Muscle of leg (tissue), 11 donors: Measurements from ENCODE around the gene PID1. TPM values are rescaled to one million over a fixed set of nuclear protein-coding genes. Genes with fewer than 3 reads are reported as not detected.

Source experiments
- DNase-seq: peaks from one replicate; pipeline ENCODE4 v3.0.0; 2013
- H3K27ac ChIP-seq: one replicate; pipeline ENCODE4 v1.5.1; 2013; ENCODE audit warnings: mild to moderate bottlenecking, low read length, control low read depth
- H3K27me3 ChIP-seq: one replicate; pipeline ENCODE4 v1.6.1; 2013; ENCODE audit warnings: low read length; ENCODE audit not compliant: control insufficient read depth, insufficient read depth
- H3K36me3 ChIP-seq: one replicate; pipeline ENCODE4 v1.6.1; 2013; ENCODE audit warnings: low read length; ENCODE audit not compliant: control insufficient read depth, insufficient read depth
- H3K4me1 ChIP-seq: one replicate; pipeline ENCODE4 v1.6.1; 2013; ENCODE audit warnings: low read length; ENCODE audit not compliant: control insufficient read depth, insufficient read depth
- H3K4me3 ChIP-seq: one replicate; pipeline ENCODE4 v1.5.1; 2013; ENCODE audit warnings: low read length, control low read depth
- H3K9me3 ChIP-seq: replicated peaks from 2 replicates; pipeline ENCODE4 v1.6.1; 2013; ENCODE audit warnings: low read depth, low read length; ENCODE audit not compliant: control insufficient read depth
- WGBS: methylation state at CpG from one replicate; pipeline ENCODE4 v1.1.5; 2013; ENCODE audit warnings: missing lambda C conversion rate; ENCODE audit not compliant: insufficient coverage; 5-methylcytosine and 5-hydroxymethylcytosine counted together
- polyA plus RNA-seq, 8 donors: library from polyadenylated mRNA; unstranded; fragments of 120-200 nt; gene quantifications; one replicate each; pipeline versions ENCODE4 v1.2.1 to v1.2.3, GENCODE V29; 2013; ENCODE audit warnings: inconsistent platforms in 1 of 8, low replicate concordance in 1 of 8; ENCODE audit not compliant: insufficient read length in 8 of 8, insufficient read depth in 1 of 8
- total RNA-seq: library from RNA; stranded (reverse); fragments of 120-200 nt; gene quantifications from one replicate; pipeline ENCODE4 v1.2.4, GENCODE V29; 2013

The PID1 gene
- total and polyA plus RNA-seq, 9 donors: 15.6 to 32.8 (median 28.4) TPM

GRCh38 chr2:229160984-229161383 is 110.1 kb downstream of the PID1 start:
- whole genome bisulfite sequencing: 100% methylated on average over 1 of the region's 2 CpGs

GRCh38 chr2:229160180-229160579 is 110.9 kb downstream of the PID1 start:
- Histone ChIP-seq H3K27me3 (no peaks in the 10 kb centered on the region), H3K27ac (no peak overlapping the region), H3K4me3 (no peak overlapping the region), H3K4me1 (no peaks in the 10 kb centered on the region), H3K36me3 (no peaks in the 10 kb centered on the region), H3K9me3 (no peaks in the 10 kb centered on the region)
- WGBS: 94% methylated on average over 3 of the region's 3 CpGs
- DNase-seq: no peak

More at GRCh38 chr2:229160984-229161383, 110.1 kb downstream of the PID1 start:
- Histone ChIP-seq H3K27me3 (no peaks in the 10 kb centered on the region), H3K27ac (no peak overlapping the region), H3K36me3 (no peaks in the 10 kb centered on the region), H3K4me1 (no peaks in the 10 kb centered on the region), H3K9me3 (no peaks in the 10 kb centered on the region), H3K4me3 (no peak overlapping the region)
- no peak for DNase-seq

- Histone ChIP-seq H3K36me3 (peaks cover under 1% of the 10 kb centered on the region), H3K4me3 (no peak overlapping the region), H3K27ac (no peak overlapping the region), H3K27me3 (no peaks in the 10 kb centered on the region), H3K9me3 (no peaks in the 10 kb centered on the region), H3K4me1 (no peaks in the 10 kb centered on the region)
- 50% methylated on average over 1 of the region's 2 CpGs for WGBS
- no peak for DNase-seq
These were observed 111.7 kb downstream of the PID1 start for GRCh38 chr2:229159405-229159804.

- no peak for DNase-seq
- Histone ChIP-seq H3K27me3 (no peaks in the 10 kb centered on the region), H3K9me3 (no peaks in the 10 kb centered on the region), H3K36me3 (peaks cover 6% of the 10 kb centered on the region), H3K4me1 (no peaks in the 10 kb centered on the region), H3K27ac (no peak overlapping the region), H3K4me3 (no peak overlapping the region)
- 90% methylated on average over 1 of the region's 6 CpGs for WGBS
These were observed 116.7 kb downstream of the PID1 start for GRCh38 chr2:229154381-229154780.

DNA sequence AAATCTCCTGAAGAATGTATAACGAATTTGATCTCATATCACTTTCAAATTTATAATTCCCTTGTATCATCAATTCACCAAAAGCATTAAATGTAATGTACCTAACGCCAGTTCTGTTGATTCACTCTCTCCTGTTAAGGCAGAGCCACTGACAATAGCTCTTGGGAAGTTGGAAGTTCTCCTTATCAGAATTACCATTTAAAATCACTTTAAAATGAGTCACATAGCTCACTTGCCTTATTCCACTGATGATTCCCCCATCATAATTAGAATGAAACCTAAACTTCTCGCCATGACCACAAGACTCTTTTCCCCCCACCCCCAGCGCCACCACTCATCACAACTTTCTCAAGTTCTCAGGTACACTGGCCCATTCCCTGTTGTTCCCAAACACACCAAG is 117.1 kb downstream of the PID1 start:
- H3K36me3 ChIP-seq: peaks cover 6% of the 10 kb centered on the region
- DNase-seq: no peak
- WGBS: 100% methylated on average over 2 of the region's 4 CpGs
- no peak overlapping the region for H3K27ac ChIP-seq
- no peaks in the 10 kb centered on the region for H3K27me3 ChIP-seq
- no peaks in the 10 kb centered on the region for H3K9me3 ChIP-seq
- H3K4me3 ChIP-seq: no peak overlapping the region
- no peaks in the 10 kb centered on the region for H3K4me1 ChIP-seq

- no peak for DNase-seq
- H3K4me3 ChIP-seq: no peak overlapping the region
- no peaks in the 10 kb centered on the region for H3K4me1 ChIP-seq
- WGBS: 45% methylated on average over 3 of the region's 8 CpGs
- H3K27me3 ChIP-seq: no peaks in the 10 kb centered on the region
- H3K27ac ChIP-seq: no peak overlapping the region
- H3K36me3 ChIP-seq: peaks cover 6% of the 10 kb centered on the region
- no peaks in the 10 kb centered on the region for H3K9me3 ChIP-seq
These were observed 117.8 kb downstream of the PID1 start for GRCh38 chr2:229153267-229153666.

GRCh38 chr2:229152674-229153073 is 118.4 kb downstream of the PID1 start:
- H3K4me1 ChIP-seq: no peaks in the 10 kb centered on the region
- no peak overlapping the region for H3K4me3 ChIP-seq
- no peak for DNase-seq
- no peaks in the 10 kb centered on the region for H3K9me3 ChIP-seq
- no peaks in the 10 kb centered on the region for H3K27me3 ChIP-seq
- H3K36me3 ChIP-seq: peaks cover 6% of the 10 kb centered on the region
- 70% methylated on average over 6 of the region's 10 CpGs for WGBS
- no peak overlapping the region for H3K27ac ChIP-seq

GRCh38 chr2:229150317-229150716 is 120.8 kb downstream of the PID1 start:
- WGBS: 77% methylated on average over 4 of the region's 4 CpGs
- Histone ChIP-seq H3K27me3 (no peaks in the 10 kb centered on the region), H3K27ac (no peak overlapping the region), H3K36me3 (peaks cover 6% of the 10 kb centered on the region), H3K9me3 (peaks cover 6% of the 10 kb centered on the region), H3K4me1 (no peaks in the 10 kb centered on the region), H3K4me3 (no peak overlapping the region)
- DNase-seq: no peak

DNA sequence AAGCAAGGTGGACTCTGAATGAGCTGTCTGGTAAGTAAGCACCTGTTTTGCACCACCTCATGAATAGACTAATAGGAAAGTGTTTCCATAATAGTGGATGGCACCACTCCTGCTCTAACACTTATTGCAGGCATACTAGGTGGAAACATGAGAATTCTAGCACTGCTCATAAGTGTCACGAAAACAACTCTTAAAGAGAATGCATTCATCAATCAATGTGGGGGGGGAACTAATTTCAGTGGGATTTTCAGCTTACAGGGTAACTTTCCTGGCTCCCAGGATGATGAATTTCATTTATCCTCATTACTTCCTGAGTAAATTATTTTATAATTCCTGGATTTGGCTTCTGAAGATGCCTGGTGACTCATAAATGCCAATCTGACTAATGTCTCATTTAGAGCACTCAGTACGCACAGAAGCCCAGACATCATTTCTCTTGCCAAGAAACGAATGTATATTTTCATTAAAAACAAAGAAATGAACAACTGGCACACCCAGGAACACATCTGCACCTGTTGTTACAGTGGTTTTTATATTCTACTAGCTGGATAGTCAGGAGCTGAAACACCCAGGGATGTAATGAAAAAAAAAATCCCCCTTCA is 129.6 kb downstream of the PID1 start:
- Histone ChIP-seq H3K9me3 (peaks cover 2% of the 10 kb centered on the region), H3K27ac (no peak overlapping the region), H3K4me1 (no peaks in the 10 kb centered on the region), H3K4me3 (no peak overlapping the region), H3K36me3 (no peaks in the 10 kb centered on the region), H3K27me3 (no peaks in the 10 kb centered on the region)
- peak; percentile 36 for DNase-seq
- no CpG with 5 or more reads among the region's 3 CpGs for WGBS

GRCh38 chr2:229137639-229138038 is 133.4 kb downstream of the PID1 start:
- no peak for DNase-seq
- Histone ChIP-seq H3K27ac (no peak overlapping the region), H3K4me3 (no peak overlapping the region), H3K4me1 (no peaks in the 10 kb centered on the region), H3K27me3 (no peaks in the 10 kb centered on the region), H3K36me3 (no peaks in the 10 kb centered on the region), H3K9me3 (peaks cover 4% of the 10 kb centered on the region)
- WGBS: no CpG with 5 or more reads among the region's 3 CpGs

- H3K27me3 ChIP-seq: no peaks in the 10 kb centered on the region
- no peak overlapping the region for H3K27ac ChIP-seq
- H3K36me3 ChIP-seq: no peaks in the 10 kb centered on the region
- no peak for DNase-seq
- no CpG with 5 or more reads among the region's 2 CpGs for WGBS
- H3K4me1 ChIP-seq: no peaks in the 10 kb centered on the region
- peaks cover 4% of the 10 kb centered on the region for H3K9me3 ChIP-seq
- H3K4me3 ChIP-seq: no peak overlapping the region
These were observed 134.0 kb downstream of the PID1 start for GRCh38 chr2:229137066-229137465.
